Adrenal gland (tissue), 12 donors: ENCODE measurements around the gene RALGAPA2. TPM values are rescaled to one million over a fixed set of nuclear protein-coding genes. Genes with fewer than 3 reads are reported as not detected.

Experiments
- DNase-seq, 7 donors: peaks; one replicate each; pipeline ENCODE4 v3.0.0-alpha.2; 2019 to 2020
- H3K27ac ChIP-seq, 5 donors: fragments of 200-600 bp; sonication (generic) in 4 of 5; 1 replicate in 3 of 5; 2 replicates in 2 of 5; pipeline versions ENCODE4 v1.5.1 to v1.8.0; 2016 to 2020; ENCODE audit warnings: mild to moderate bottlenecking in 1 of 5
- H3K27me3 ChIP-seq: fragments of 200-600 bp; 2 replicates; pipeline ENCODE4 v1.8.0; 2021
- H3K36me3 ChIP-seq, 2 donors: fragments of 200-600 bp; replicated peaks in 1 of 2; 1 replicate in 1 of 2; 2 replicates in 1 of 2; pipeline versions ENCODE4 v1.5.1 to v1.8.0; 2018 to 2022
- H3K4me1 ChIP-seq, 2 donors: fragments of 200-600 bp; replicated peaks in 1 of 2; 1 replicate in 1 of 2; 2 replicates in 1 of 2; pipeline versions ENCODE4 v1.5.1 to v1.8.0; 2018 to 2021
- H3K4me3 ChIP-seq, 4 donors: fragments of 200-600 bp; sonication (generic) in 3 of 4; one replicate each; pipeline ENCODE4 v1.5.1; 2016 to 2018
- H3K9me3 ChIP-seq, 3 donors: fragments of 200-600 bp; sonication (generic) in 1 of 3; replicated peaks in 1 of 3; 1 replicate in 2 of 3; 2 replicates in 1 of 3; pipeline versions ENCODE4 v1.5.1 to v1.8.0; 2016 to 2021
- CTCF ChIP-seq, 6 experiments: fragments of 450-650 bp in 4 of 6; fragments of 200-600 bp in 2 of 6; sonication (generic) in 1 of 6; IDR thresholded peaks; 1 replicate in 5 of 6; 2 replicates in 1 of 6; pipeline versions ENCODE4 v1.5.1 to v1.8.0; 2016 to 2021; ENCODE audit warnings: antibody characterized with exemption in 6 of 6, mild to moderate bottlenecking in 2 of 6, moderate library complexity in 1 of 6
- POLR2A ChIP-seq, 2 donors: fragments of 450-650 bp; IDR thresholded peaks; one replicate each; pipeline ENCODE4 v1.6.1; 2017; ENCODE audit warnings: antibody characterized with exemption in 2 of 2, mild to moderate bottlenecking in 2 of 2, moderate library complexity in 1 of 2
- WGBS, 4 donors: extraction: QIAGEN DNeasy Blood & Tissue Kit in 2 of 4; methylation state at CpG; one replicate each; pipeline versions ENCODE4 v1.1.5 to v1.1.7; 2013 to 2017; 5-methylcytosine and 5-hydroxymethylcytosine counted together
- intact Hi-C, 2 donors: fragments of 100-400 bp; cut with DNase I; formaldehyde crosslinking; loops; one replicate each; pipeline versions ENCODE4 v1.14.1 to v1.15.0; 2022 to 2023
- polyA plus RNA-seq, 3 donors: library from polyadenylated mRNA; stranded (reverse); fragments of 200-250 nt in 2 of 3; fragments of 350-450 nt in 1 of 3; fragmentation: Illumina TruSeq in 1 of 3; extraction: RNeasy Lipid Tissue Mini Kit (QIAGEN cat#74804) in 1 of 3; gene quantifications; one replicate each; pipeline ENCODE4 v1.2.3, GENCODE V29; 2013 to 2014
- total RNA-seq, 9 donors: library from RNA; depleted of rRNA in 4 of 9; stranded (reverse); fragments of >200 nt in 4 of 9; fragments of 120-200 nt in 1 of 9; fragmentation: NEBNext Ultra II Directional in 1 of 9; extraction: Animal tissue kit (Norgen Biotek cat#: 25700) in 1 of 9; gene quantifications; one replicate each; pipeline versions ENCODE4 v1.1.0 to v1.2.4, GENCODE V29; 2013 to 2023
- donor health status: healthy with polysubstance abuse.
- donor health status: Bipolar disorder and iron deficiency.
- donor health status: DM: yes; HTN: yes; CAD: no.
- donor health status: DM: no; HTN: no; CAD: no.
- donor health status: DM: no; HTN: no; CAD: no.
- donor health status: DM: yes; HTN: yes; CAD: no.

RALGAPA2 gene
- total and polyA plus RNA-seq, 12 donors: 3.7 to 39.6 (median 20.7) TPM

- no peaks in the 10 kb centered on the region for H3K9me3 ChIP-seq
- WGBS, 4 donors: 88 to 92% (median 90%) methylated on average over 4 of the region's 4 CpGs
- H3K4me1 ChIP-seq: peaks cover 2 to 6% of the 10 kb centered on the region in 2 donors
- H3K4me3 ChIP-seq: no peak overlapping the region
- TF ChIP-seq CTCF (IDR thresholded peaks at IDR 0.05) (no peak), POLR2A (IDR thresholded peaks at IDR 0.05) (no peak)
- intact Hi-C loops: no loop called here
- no peaks in the 10 kb centered on the region for H3K36me3 ChIP-seq
- H3K27ac ChIP-seq: no peak overlapping the region
- no peaks in the 10 kb centered on the region for H3K27me3 ChIP-seq
- no peak for DNase-seq
Measured at GRCh38 chr20:20697325-20697845, 15.1 kb downstream of the RALGAPA2 start.

- 82 to 100% (median 93%) methylated on average over 1 of the region's 1 CpG for WGBS, 4 donors
- no peak overlapping the region for H3K27ac ChIP-seq
- TF ChIP-seq CTCF (IDR thresholded peaks at IDR 0.05): no peak
- no peak for TF ChIP-seq POLR2A (IDR thresholded peaks at IDR 0.05)
- H3K4me1 ChIP-seq: peaks cover 2 to 6% of the 10 kb centered on the region in 2 donors
- H3K9me3 ChIP-seq: no peaks in the 10 kb centered on the region
- intact Hi-C loops: no loop called here
- H3K27me3 ChIP-seq: no peaks in the 10 kb centered on the region
- DNase-seq: no peak
- no peaks in the 10 kb centered on the region for H3K36me3 ChIP-seq
- H3K4me3 ChIP-seq: no peak overlapping the region
Measured at GRCh38 chr20:20695250-20695816, 17.1 kb downstream of the RALGAPA2 start.

- WGBS, 4 donors: 92 to 98% (median 94%) methylated on average over 4 of the region's 4 CpGs
- Histone ChIP-seq H3K27ac (no peak overlapping the region), H3K27me3 (no peaks in the 10 kb centered on the region), H3K36me3 (no peaks in the 10 kb centered on the region), H3K4me1 (peaks cover 2 to 6% of the 10 kb centered on the region in 2 donors), H3K4me3 (no peak overlapping the region), H3K9me3 (no peaks in the 10 kb centered on the region)
- intact Hi-C loops: no loop called here
- no peak for DNase-seq
- TF ChIP-seq POLR2A (IDR thresholded peaks at IDR 0.05): no peak
- no peak for TF ChIP-seq CTCF (IDR thresholded peaks at IDR 0.05)
Measured at GRCh38 chr20:20694591-20694990, 17.9 kb downstream of the RALGAPA2 start.

GRCh38 chr20:20692587-20692986 lies 19.9 kb downstream of the RALGAPA2 start:
- DNase-seq: no peak
- no peaks in the 10 kb centered on the region for H3K27me3 ChIP-seq
- peaks cover 2 to 12% of the 10 kb centered on the region in 2 donors for H3K4me1 ChIP-seq
- intact Hi-C loops: no loop called here
- 86 to 97% (median 91%) methylated on average over 1 of the region's 1 CpG for whole genome bisulfite sequencing, 4 donors
- H3K27ac ChIP-seq: no peak overlapping the region
- TF ChIP-seq CTCF (IDR thresholded peaks at IDR 0.05) (no peak), POLR2A (IDR thresholded peaks at IDR 0.05) (no peak)
- H3K36me3 ChIP-seq: no peaks in the 10 kb centered on the region
- no peaks in the 10 kb centered on the region for H3K9me3 ChIP-seq
- no peak overlapping the region for H3K4me3 ChIP-seq
